Measurements from ENCODE around the gene KANSL2.

DNA sequence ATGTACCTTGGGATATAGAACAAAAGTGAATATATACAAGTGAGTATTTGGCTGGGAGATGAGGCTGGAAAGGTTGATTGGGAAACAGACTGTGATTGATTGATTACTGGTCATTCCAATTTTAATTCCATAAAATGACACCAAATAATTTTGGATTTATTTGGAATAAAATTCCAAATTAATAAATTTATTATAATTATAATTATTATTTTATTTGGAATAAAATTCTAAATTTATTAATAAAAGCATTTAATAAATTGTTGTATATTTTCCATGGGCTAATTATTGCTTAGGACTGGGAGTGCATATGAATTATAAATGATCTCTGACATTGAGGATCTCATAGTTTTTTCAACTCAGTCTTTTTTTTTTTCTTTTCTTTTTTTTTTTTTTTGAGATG is 51.7 kb downstream of the KANSL2 start:
- TF ChIP-seq, protein P1, sequence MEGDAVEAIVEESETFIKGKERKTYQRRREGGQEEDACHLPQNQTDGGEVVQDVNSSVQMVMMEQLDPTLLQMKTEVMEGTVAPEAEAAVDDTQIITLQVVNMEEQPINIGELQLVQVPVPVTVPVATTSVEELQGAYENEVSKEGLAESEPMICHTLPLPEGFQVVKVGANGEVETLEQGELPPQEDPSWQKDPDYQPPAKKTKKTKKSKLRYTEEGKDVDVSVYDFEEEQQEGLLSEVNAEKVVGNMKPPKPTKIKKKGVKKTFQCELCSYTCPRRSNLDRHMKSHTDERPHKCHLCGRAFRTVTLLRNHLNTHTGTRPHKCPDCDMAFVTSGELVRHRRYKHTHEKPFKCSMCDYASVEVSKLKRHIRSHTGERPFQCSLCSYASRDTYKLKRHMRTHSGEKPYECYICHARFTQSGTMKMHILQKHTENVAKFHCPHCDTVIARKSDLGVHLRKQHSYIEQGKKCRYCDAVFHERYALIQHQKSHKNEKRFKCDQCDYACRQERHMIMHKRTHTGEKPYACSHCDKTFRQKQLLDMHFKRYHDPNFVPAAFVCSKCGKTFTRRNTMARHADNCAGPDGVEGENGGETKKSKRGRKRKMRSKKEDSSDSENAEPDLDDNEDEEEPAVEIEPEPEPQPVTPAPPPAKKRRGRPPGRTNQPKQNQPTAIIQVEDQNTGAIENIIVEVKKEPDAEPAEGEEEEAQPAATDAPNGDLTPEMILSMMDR (IDR thresholded peaks at IDR 0.05) = no peak
- TF ChIP-seq POLR2A (IDR thresholded peaks at IDR 0.05) = no peak
